SK-N-SH (cell line): ENCODE results near the gene TRIM28.

Source experiments
- EP300 ChIP-seq, 2 experiments: IDR thresholded peaks; 2 replicates each; pipeline versions ENCODE4 v1.4.0 to v1.6.1; 2012; ENCODE audit warnings: borderline replicate concordance in 1 of 2, low read depth in 1 of 2, low read length in 1 of 2
- RFX5 ChIP-seq: IDR thresholded peaks from 2 replicates; pipeline ENCODE4 v1.6.1; 2012; ENCODE audit warnings: mild to moderate bottlenecking, improper control_type of control experiment, low read length
- SMC3 ChIP-seq: IDR thresholded peaks from 2 replicates; pipeline ENCODE4 v1.6.1; 2012; ENCODE audit warnings: low read depth, low read length, improper control_type of control experiment

DNA sequence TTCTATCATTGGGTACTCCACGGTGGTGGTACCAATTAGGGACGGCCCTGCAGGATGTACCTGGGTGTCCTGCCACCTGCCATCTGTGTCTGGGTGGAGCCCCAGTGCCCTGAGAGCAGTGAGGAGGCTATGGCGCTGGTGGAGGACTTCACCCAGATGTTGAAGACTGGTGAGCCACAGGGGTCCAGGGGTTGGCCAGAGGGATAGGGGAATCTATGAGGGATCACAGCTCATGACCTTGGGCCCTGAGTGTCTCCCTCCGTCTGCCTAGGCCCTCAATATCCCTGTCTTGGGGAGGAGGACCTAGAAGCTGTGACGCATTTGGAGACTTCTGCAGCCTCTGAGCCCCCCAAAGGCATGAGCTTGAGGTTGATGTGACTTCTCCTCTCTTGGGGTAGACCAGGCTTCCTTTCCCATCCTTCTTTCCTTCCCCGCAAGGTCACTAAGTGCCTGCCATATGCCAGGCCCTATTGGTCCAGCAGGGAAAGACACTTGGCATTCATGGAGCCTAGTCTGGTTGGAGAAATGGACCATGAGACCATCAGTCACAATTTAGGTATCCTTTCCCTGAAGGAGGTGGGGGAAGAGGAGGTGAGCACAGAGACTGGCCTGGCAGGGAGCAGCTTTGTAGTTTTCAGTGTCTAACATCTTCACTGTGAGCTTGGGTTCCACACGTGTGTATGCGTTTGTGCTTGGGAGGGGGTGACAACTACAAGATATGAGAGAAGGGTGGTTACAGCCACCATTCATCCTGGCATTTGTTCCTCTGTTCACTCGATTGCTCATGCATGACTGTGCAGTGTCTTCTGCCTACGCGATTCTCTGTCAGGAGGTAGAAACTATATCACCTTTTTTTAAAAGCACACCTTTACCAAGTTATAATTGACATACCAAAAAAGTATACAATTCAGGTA lies 34.4 kb downstream of the TRIM28 start:
- TF ChIP-seq RFX5, result no peak
- no peak for TF ChIP-seq SMC3
- no peak for TF ChIP-seq EP300 (IDR thresholded peaks at IDR 0.05; ENCODE audit: borderline replicate concordance in 1 of 2, low read depth in 1 of 2, low read length in 1 of 2)
